C4-2B (cell line): ENCODE data around the gene PKD2L1.
"Not testable (repeated sequence)": the region's sequence is repeated elsewhere in the genome, so short reads cannot be mapped to it uniquely, and the experiment has no call there.

Experiments used
- H3K27ac ChIP-seq: fragments of 450-650 bp; 2 replicates; pipeline ENCODE4 v1.5.1; 2017
- ZFX ChIP-seq: fragments of 450-650 bp; IDR thresholded peaks from 2 replicates; pipeline ENCODE4 v1.6.1; 2017
- TF ChIP-seq, protein P1 (sequence below): fragments of 450-650 bp; conservative IDR thresholded peaks from 2 replicates; pipeline ENCODE4 v1.5.1; 2017; ENCODE audit warnings: mild to moderate bottlenecking

Gene PKD2L1

GRCh38 chr10:100330079-100330478 is at the start of gene PKD2L1:
Gene PKD2L1, minus strand, starts transcription at chr10:100330228. Its CDS starts 125 bp downstream, at chr10:100330103.
- no peak within 1 kb of the TSS for H3K27ac ChIP-seq
- no peak for TF ChIP-seq ZFX
- TF ChIP-seq, protein P1, sequence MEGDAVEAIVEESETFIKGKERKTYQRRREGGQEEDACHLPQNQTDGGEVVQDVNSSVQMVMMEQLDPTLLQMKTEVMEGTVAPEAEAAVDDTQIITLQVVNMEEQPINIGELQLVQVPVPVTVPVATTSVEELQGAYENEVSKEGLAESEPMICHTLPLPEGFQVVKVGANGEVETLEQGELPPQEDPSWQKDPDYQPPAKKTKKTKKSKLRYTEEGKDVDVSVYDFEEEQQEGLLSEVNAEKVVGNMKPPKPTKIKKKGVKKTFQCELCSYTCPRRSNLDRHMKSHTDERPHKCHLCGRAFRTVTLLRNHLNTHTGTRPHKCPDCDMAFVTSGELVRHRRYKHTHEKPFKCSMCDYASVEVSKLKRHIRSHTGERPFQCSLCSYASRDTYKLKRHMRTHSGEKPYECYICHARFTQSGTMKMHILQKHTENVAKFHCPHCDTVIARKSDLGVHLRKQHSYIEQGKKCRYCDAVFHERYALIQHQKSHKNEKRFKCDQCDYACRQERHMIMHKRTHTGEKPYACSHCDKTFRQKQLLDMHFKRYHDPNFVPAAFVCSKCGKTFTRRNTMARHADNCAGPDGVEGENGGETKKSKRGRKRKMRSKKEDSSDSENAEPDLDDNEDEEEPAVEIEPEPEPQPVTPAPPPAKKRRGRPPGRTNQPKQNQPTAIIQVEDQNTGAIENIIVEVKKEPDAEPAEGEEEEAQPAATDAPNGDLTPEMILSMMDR: no peak

DNA sequence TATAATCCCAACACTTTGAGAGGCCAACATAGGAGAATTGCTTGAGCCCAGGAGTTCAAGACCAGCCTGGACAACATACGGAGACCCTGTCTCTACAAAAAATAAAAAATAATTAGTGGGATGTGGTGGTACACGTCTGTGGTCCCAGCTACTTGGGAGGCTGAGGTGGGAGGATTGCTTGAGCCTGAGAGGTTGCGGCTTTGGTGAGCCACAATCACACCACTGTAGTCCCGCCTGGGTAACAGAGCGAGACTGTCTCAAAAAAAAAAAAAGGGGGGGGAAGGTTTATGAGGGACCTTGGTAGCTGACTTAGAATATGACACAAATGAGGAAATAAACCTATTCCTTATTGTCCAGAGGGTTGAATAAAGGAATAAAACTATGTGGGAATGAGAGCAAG is 47.8 kb upstream of the PKD2L1 start:
- no peak overlapping the region for H3K27ac ChIP-seq
- no peak for TF ChIP-seq ZFX
- TF ChIP-seq, protein P1: no peak

DNA sequence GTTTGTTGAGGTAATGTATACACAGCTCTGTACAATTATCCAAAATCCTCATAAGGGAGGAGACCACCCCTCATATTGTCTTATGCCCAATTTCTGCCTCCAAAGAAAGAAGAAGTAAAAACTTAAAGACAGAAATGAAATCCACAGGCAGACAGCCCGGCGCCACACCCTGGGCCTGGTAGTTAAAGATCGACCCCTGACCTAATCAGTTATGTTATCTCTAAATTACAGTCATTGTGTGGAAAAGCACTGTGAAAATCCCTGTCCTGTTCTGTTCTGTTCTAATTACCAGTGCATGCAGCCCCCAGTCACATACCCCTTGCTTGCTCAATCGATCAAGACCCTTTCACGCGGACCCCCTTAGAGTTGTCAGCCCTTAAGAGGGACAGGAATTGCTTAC is 46.6 kb upstream of the PKD2L1 start:
- H3K27ac ChIP-seq: not testable (repeated sequence)

- peak overlapping the region; percentile 99 for H3K27ac ChIP-seq
These were observed 44.8 kb upstream of the PKD2L1 start for GRCh38 chr10:100374677-100375353.

- H3K27ac ChIP-seq: peak overlapping the region; percentile 99
- no peak for TF ChIP-seq ZFX
- TF ChIP-seq, protein P1: no peak
These were observed 44.2 kb upstream of the PKD2L1 start for GRCh38 chr10:100374200-100374655.

GRCh38 chr10:100373298-100374199 is 43.5 kb upstream of the PKD2L1 start:
- peak overlapping the region; percentile 99 for H3K27ac ChIP-seq
- TF ChIP-seq, protein P1: no peak
- no peak for TF ChIP-seq ZFX

DNA sequence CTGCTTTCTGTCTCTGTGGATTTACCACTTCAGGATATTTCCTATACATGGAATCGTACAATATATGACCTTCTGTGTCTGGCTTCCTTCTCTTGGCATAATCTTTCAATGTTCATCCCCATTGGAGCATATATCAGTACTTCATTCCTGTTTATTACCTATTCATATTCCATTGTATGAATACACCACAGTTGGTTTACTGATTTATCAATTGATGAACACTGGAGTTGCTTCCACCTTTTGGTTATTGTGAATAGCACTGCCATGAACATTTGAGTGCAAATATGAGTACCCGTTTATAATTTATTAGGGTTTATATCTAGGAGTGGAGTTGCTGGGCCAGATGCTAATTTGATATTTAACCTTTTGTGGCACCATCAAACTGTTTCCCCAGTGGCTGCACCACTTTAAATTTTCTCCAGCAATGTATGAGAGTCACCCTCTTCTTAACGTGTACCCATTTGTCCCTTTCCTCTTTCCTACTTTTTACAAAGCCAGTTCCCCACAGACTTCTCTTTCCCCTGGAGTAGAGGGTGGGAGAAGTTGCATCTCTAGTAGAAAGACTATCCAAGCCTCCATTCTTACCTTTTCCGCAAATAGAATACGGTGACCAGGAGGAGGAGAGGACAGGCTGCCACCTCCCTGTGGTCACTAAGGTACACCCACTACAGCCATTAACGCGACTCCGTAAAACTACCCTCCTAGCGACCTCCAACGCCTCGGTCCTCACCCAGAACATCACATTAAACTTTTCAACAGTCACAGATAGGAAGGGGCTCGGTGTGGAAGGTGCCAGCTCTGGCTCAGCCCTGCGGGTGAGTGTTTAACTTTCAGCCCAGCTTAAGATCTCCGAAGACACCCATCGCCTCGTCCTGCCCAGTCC is 42.6 kb upstream of the PKD2L1 start:
- H3K27ac ChIP-seq: peak overlapping the region; percentile 99
- TF ChIP-seq, protein P1: no peak
